GM12892 (cell line): ENCODE measurements around the gene USP14.

Experiments
- POLR2A ChIP-seq: IDR thresholded peaks from 2 replicates; pipeline ENCODE4 v1.6.1; 2011; ENCODE audit warnings: low read depth, low read length, control low read depth
- TAF1 ChIP-seq: IDR thresholded peaks from 2 replicates; pipeline ENCODE4 v1.6.1; 2011; ENCODE audit warnings: low read depth, mild to moderate bottlenecking, control low read depth, low read length, borderline replicate concordance

DNA sequence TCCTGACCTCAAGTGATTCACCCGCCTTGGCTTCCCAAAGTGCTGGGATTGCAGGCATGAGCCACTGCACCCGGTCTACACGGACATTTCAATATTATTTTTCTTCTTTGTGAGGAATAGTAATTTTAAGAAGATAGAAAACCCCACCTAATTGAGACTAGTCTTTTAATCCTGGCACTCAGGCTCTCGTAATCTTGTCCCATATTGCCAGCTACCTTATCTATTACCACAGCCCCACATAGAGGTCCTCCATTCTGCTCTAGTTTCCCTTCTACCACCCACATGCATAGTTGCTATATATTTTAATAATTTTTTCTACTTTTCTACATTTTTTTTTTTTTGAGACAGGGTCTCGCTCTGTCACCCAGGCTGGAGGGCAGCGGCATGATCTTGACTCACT is 9.5 kb upstream of the USP14 start:
- TF ChIP-seq TAF1 (no peak), POLR2A (no peak)
